Measurements from ENCODE around the gene HTD2.

Gene HTD2

DNA sequence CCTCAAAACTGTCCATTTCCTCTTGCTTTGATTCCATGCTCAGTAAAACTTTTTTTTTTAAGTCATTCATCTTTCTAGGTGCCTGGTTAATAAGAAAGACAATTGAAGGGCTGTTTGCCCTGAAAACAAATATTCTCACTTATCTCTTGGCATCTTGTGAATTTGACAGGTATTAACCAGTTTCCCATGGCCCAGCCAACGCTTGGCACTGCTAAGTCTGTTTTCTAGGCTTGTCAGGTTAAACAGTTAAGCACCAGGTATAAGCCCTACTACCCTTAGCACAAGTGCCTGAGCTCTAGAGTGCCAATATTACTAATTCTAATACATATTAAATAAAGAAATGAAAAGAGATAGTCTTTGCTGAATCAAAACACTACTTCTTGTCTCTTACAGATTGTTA, 62.7 kb downstream of the HTD2 start:
- no peak for DNase-seq (ENCODE audit: low read depth)
- TF ChIP-seq, protein P1, sequence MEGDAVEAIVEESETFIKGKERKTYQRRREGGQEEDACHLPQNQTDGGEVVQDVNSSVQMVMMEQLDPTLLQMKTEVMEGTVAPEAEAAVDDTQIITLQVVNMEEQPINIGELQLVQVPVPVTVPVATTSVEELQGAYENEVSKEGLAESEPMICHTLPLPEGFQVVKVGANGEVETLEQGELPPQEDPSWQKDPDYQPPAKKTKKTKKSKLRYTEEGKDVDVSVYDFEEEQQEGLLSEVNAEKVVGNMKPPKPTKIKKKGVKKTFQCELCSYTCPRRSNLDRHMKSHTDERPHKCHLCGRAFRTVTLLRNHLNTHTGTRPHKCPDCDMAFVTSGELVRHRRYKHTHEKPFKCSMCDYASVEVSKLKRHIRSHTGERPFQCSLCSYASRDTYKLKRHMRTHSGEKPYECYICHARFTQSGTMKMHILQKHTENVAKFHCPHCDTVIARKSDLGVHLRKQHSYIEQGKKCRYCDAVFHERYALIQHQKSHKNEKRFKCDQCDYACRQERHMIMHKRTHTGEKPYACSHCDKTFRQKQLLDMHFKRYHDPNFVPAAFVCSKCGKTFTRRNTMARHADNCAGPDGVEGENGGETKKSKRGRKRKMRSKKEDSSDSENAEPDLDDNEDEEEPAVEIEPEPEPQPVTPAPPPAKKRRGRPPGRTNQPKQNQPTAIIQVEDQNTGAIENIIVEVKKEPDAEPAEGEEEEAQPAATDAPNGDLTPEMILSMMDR (conservative IDR thresholded peaks at IDR 0.05; ENCODE audit: low read depth, low read length) = no peak
- H3K4me3 ChIP-seq (ENCODE audit: low read depth, low read length) = no peak overlapping the region
